Mucosa of rectum (tissue), 2 donors: ENCODE data around the gene NOD2.

Source experiments
- H3K27ac ChIP-seq, 2 donors: one replicate each; pipeline ENCODE4 v1.7.0; 2013; ENCODE audit warnings: inconsistent platforms in 2 of 2, low read depth in 2 of 2, low read length in 2 of 2
- H3K27me3 ChIP-seq, 2 donors: one replicate each; pipeline ENCODE4 v1.7.0; 2013; ENCODE audit warnings: low read length in 2 of 2; ENCODE audit not compliant: control insufficient read depth in 2 of 2, insufficient read depth in 2 of 2
- H3K36me3 ChIP-seq, 2 donors: one replicate each; pipeline ENCODE4 v1.7.0; 2013; ENCODE audit warnings: low read length in 2 of 2; ENCODE audit not compliant: control insufficient read depth in 2 of 2, insufficient read depth in 2 of 2
- H3K4me1 ChIP-seq, 2 donors: one replicate each; pipeline ENCODE4 v1.7.0; 2013; ENCODE audit warnings: low read length in 2 of 2, mild to moderate bottlenecking in 1 of 2; ENCODE audit not compliant: control insufficient read depth in 2 of 2, insufficient read depth in 2 of 2
- H3K4me3 ChIP-seq, 2 donors: one replicate each; pipeline ENCODE4 v1.7.0; 2013; ENCODE audit warnings: low read length in 2 of 2
- H3K9ac ChIP-seq, 2 donors: one replicate each; pipeline ENCODE4 v1.7.0; 2013; ENCODE audit warnings: low read length in 2 of 2, low read depth in 1 of 2, mild to moderate bottlenecking in 1 of 2
- H3K9me3 ChIP-seq, 2 donors: one replicate each; pipeline ENCODE4 v1.7.0; 2013; ENCODE audit warnings: low read length in 2 of 2; ENCODE audit not compliant: control insufficient read depth in 2 of 2
- donor health status: healthy.
- donor health status: Normal muscosa, but diverticular disease.

NOD2 gene

DNA sequence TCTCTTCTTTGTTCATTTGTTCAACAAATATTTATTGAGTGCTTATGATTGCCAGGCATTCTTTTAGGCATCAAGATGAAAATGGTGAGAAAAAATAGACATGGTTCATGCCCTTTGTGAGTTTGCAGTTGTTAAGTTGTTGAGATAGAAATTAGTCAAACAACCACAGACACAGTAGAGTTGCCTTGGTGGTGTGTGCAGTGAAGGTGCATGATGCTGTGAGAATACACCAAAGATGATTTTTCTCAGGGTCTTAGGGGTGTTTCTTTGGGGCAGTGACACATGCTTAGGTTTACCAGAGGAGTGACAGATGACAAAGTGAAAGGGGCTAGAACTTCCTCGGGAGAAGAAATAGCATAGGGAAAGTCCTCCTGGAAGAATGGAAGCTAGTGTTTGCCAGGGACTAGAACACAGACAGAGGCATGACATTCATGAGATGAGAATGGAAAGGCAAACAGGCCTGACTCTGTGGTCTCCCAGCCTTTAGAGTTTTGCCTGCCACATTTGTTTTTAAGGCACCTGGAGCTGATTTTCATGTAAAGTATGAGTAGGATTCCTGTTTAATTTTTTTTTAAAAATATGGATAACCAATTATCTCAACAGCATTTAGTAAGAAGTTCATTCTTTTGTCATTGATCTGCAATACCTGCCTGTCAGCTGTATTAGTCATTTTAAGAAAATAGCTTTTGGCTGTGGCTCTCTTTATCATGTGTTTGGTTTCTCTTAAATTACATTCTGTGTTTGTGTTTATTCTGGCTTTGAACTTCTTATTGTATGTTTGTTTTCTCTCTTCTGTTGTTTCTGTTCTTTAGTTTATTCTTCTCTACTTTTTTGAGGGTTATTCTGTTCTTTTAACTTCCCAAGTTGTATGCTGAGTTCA is 85.1 kb downstream of the NOD2 start:
- Histone ChIP-seq H3K36me3 (peaks cover 10 to 28% of the 10 kb centered on the region in 2 donors), H3K27me3 (no peaks in the 10 kb centered on the region), H3K9ac (no peak overlapping the region), H3K4me3 (no peak overlapping the region), H3K27ac (no peak overlapping the region), H3K4me1 (peaks cover 0 to 4% of the 10 kb centered on the region in 2 donors), H3K9me3 (no peaks in the 10 kb centered on the region)

DNA sequence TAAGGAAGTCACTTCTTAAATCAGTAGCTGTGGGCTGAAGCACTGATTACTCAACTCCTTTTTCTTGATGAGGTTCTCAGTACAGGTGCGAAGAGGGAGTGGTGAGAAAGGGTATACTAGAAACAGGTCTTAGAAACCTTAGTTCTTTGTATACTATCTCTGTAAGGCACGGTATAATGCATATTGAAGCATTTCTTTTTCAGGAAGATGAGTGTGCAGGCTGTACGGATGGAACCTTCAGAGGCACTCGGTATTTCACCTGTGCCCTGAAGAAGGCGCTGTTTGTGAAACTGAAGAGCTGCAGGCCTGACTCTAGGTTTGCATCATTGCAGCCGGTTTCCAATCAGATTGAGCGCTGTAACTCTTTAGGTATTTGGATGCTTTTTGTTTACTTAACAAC is 87.6 kb downstream of the NOD2 start:
- Histone ChIP-seq H3K9me3 (no peaks in the 10 kb centered on the region), H3K27ac (no peak overlapping the region), H3K4me1 (peaks cover 0 to 4% of the 10 kb centered on the region in 2 donors), H3K9ac (no peak overlapping the region), H3K27me3 (no peaks in the 10 kb centered on the region), H3K4me3 (no peak overlapping the region), H3K36me3 (peaks cover 16 to 47% of the 10 kb centered on the region in 2 donors)

DNA sequence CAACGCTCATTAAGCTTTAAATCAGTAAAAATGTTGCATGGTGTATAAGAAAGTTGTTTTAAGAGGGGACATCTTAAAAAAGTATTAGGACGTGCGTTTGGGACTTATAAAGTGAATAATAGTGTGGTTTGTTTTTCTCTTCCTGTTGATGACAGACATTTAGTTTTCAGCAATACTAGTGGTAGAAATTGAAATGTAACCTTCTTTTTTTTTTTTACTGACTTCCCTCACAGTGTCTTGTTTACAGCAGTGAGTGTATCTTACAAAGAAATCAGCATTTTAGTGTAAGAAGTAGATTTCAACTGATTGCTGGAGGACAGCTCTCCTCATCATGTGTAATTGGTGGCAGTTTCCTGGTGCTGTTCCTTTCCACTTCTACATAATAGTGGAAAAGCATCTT is 88.1 kb downstream of the NOD2 start:
- Histone ChIP-seq H3K9me3 (no peaks in the 10 kb centered on the region), H3K27ac (no peak overlapping the region), H3K4me3 (no peak overlapping the region), H3K9ac (no peak overlapping the region), H3K27me3 (no peaks in the 10 kb centered on the region), H3K4me1 (peaks cover 0 to 1% of the 10 kb centered on the region in 2 donors), H3K36me3 (peaks cover 16 to 48% of the 10 kb centered on the region in 2 donors)
